HFFc6 (cell line): ENCODE measurements around the gene RTL9. TPM values are rescaled to one million over a fixed set of nuclear protein-coding genes. Genes with fewer than 3 reads are reported as not detected.
A peak's percentile ranks its signal among the peaks of the same experiment; 100 is the strongest.
"Not testable (repeated sequence)": the region's sequence is repeated elsewhere in the genome, so short reads cannot be mapped to it uniquely, and the experiment has no call there.

Experiments used
- DNase-seq: peaks from one replicate; pipeline ENCODE4 v3.0.0-alpha.2; 2018
- H3K27ac Mint-ChIP-seq: 2 replicates; pipeline ENCODE4 v1.8.0; 2020; ENCODE audit warnings: mild to moderate bottlenecking, mixed read lengths
- H3K27me3 Mint-ChIP-seq: 2 replicates; pipeline ENCODE4 v1.8.0; 2021; ENCODE audit warnings: mild to moderate bottlenecking, moderate library complexity, mixed read lengths; ENCODE audit not compliant: insufficient read depth
- H3K36me3 Mint-ChIP-seq: 2 replicates; pipeline ENCODE4 v1.8.0; 2021; ENCODE audit warnings: low read depth, mixed read lengths
- H3K4me1 Mint-ChIP-seq: 2 replicates; pipeline ENCODE4 v1.8.0; 2020; ENCODE audit warnings: low read depth, mixed read lengths
- H3K4me3 Mint-ChIP-seq: 2 replicates; pipeline ENCODE4 v1.8.0; 2020; ENCODE audit warnings: mild to moderate bottlenecking, moderate library complexity, mixed read lengths
- H3K9me3 Mint-ChIP-seq: 2 replicates; pipeline ENCODE4 v1.8.0; 2020; ENCODE audit warnings: mild to moderate bottlenecking, mixed read lengths
- total RNA-seq, 6 experiments: library from RNA; stranded (reverse); fragmentation: NEBNext Ultra II Directional; extraction: Animal tissue kit (Norgen Biotek cat#: 25700); gene quantifications; 2 replicates in 1 of 6; 3 replicates in 5 of 6; pipeline ENCODE4 v1.2.3, GENCODE V29; 2021
- TF ChIP-seq, protein P1 (sequence below): fragments of 200-600 bp; sonication (generic); IDR thresholded peaks from 2 replicates; pipeline ENCODE4 v1.5.0; 2021; ENCODE audit warnings: antibody characterized with exemption, mild to moderate bottlenecking

RTL9 gene
- total RNA-seq, 6 experiments from 2014 or later = 0.24 to 0.48 (median 0.32) TPM

DNA sequence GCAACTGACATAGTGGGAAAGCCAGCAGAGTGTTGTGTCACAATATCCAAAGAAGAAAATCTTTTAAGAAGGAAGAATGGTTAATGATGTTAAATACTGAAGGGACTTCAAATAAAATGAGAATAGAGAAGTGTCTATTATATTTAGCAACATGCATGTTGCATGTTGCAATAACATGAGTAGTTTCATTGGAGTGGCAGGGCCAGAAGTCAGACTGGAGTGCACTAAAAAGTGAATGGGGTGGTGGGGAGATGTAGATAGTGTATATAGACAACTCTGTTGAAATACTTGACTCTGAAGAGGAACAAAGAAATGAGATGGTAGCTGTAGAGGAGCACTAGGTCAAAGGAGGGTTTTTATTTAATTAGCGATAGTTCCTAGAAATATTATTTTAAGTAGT lies 31.3 kb upstream of the RTL9 start:
- H3K9me3 Mint-ChIP-seq = 0 out of 2 replicates have a peak, but pooled peaks cover 5% of the 10 kb centered on the region
- H3K4me1 Mint-ChIP-seq = peaks cover 13% of the 10 kb centered on the region
- no peak for DNase-seq
- TF ChIP-seq, protein P1, sequence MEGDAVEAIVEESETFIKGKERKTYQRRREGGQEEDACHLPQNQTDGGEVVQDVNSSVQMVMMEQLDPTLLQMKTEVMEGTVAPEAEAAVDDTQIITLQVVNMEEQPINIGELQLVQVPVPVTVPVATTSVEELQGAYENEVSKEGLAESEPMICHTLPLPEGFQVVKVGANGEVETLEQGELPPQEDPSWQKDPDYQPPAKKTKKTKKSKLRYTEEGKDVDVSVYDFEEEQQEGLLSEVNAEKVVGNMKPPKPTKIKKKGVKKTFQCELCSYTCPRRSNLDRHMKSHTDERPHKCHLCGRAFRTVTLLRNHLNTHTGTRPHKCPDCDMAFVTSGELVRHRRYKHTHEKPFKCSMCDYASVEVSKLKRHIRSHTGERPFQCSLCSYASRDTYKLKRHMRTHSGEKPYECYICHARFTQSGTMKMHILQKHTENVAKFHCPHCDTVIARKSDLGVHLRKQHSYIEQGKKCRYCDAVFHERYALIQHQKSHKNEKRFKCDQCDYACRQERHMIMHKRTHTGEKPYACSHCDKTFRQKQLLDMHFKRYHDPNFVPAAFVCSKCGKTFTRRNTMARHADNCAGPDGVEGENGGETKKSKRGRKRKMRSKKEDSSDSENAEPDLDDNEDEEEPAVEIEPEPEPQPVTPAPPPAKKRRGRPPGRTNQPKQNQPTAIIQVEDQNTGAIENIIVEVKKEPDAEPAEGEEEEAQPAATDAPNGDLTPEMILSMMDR = no peak
- H3K27me3 Mint-ChIP-seq = no peaks in the 10 kb centered on the region
- H3K4me3 Mint-ChIP-seq = no peak overlapping the region
- H3K36me3 Mint-ChIP-seq = no peaks in the 10 kb centered on the region
- no peak overlapping the region for H3K27ac Mint-ChIP-seq

DNA sequence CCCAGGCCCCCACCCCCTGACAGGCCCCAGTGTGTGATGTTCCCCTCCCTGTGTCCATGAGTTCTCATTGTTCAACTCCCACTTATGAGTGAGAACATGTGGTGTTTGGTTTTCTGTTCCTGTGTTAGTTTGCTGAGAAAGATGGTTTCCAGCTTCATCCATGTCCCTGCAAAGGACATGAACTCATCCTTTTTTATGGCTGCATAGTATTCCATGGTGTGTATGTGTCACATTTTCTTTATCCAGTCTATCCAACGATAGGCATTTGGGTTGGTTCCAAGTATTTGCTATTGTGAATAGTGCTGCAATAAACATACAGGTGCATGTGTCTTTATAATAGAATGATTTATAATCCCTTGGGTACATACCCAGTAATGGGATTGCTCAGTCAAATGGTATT lies 30.0 kb upstream of the RTL9 start:
- H3K27ac Mint-ChIP-seq, H3K4me1 Mint-ChIP-seq, H3K27me3 Mint-ChIP-seq, H3K9me3 Mint-ChIP-seq, DNase-seq, H3K4me3 Mint-ChIP-seq, H3K36me3 Mint-ChIP-seq: not testable (repeated sequence)

DNA sequence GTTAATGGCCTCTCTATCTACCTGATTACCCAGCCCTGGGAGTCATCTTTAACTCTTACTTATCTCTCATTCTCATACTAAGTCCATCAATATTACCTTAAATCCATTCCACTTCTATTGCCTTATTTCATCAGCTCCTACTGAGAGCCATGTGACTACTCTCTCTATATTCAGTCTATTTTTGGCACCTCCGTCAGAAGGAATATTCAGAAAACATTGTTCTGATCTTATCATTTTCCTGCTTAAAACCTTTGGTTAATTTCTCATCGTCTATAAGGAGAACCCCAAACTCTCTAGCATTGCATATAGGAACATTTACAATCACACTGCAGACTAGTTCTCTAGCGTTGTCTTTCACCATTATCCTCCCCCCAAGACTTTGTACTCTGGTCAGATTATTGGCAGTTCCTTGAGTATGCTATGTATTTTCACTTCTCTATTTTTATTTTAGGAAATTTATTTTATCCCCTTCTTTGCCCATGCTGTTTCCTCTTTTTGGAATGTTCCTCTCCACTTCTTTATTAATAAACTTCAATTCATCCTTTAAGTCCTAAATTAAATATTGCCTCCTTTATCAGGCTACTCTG lies 27.1 kb upstream of the RTL9 start:
- TF ChIP-seq, protein P1 = no peak
- H3K27me3 Mint-ChIP-seq = no peaks in the 10 kb centered on the region
- H3K36me3 Mint-ChIP-seq = no peaks in the 10 kb centered on the region
- no peak overlapping the region for H3K4me3 Mint-ChIP-seq
- no peaks in the 10 kb centered on the region for H3K9me3 Mint-ChIP-seq
- peaks cover under 1% of the 10 kb centered on the region; the same call in 1 of the 2 replicates for H3K4me1 Mint-ChIP-seq
- DNase-seq = no peak
- no peak overlapping the region for H3K27ac Mint-ChIP-seq

DNA sequence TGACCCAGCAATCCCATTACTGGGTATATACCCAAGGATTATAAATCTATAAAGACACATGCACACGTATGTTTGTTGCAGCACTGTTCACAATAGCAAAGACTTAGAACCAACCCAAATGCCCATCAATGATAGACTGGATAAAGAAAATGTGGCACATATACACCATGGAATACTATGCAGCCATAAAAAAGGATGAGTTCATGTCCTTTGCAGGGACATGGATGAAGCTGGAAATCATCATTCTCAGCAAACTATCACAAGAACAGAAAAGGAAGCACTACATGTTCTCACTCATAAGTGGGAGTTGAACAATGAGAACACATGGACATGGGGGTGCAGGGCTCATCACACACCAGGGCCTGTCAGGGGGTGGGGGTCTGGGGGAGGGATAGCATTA lies 25.2 kb upstream of the RTL9 start:
- H3K36me3 Mint-ChIP-seq, H3K4me3 Mint-ChIP-seq, DNase-seq, H3K9me3 Mint-ChIP-seq, H3K27me3 Mint-ChIP-seq, H3K27ac Mint-ChIP-seq: not testable (repeated sequence)
- peaks cover 12% of the 10 kb centered on the region for H3K4me1 Mint-ChIP-seq

DNA sequence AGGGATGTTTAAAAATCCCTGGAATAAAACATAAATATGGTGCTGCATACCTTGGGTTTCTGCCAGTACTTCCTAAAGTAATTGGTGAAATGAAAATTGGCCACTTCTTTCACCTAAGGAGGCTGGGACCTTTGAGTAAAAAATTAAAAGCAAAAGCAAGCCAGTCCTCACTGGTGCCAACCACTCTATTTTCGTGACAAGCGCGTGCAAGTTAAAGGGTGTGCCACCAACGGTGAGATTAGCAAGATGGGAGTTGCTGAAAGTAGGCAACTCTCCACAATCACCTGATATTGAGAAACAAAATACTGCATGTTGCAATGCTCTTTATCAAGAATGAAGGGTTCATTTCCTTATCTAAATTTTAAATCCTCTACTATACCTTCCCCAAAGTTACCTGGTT lies 19.7 kb upstream of the RTL9 start:
- DNase-seq = no peak
- no peaks in the 10 kb centered on the region for H3K27me3 Mint-ChIP-seq
- no peak overlapping the region for H3K4me3 Mint-ChIP-seq
- TF ChIP-seq, protein P1 = no peak
- H3K27ac Mint-ChIP-seq = no peak overlapping the region
- H3K36me3 Mint-ChIP-seq = no peaks in the 10 kb centered on the region
- H3K4me1 Mint-ChIP-seq = peaks cover 31% of the 10 kb centered on the region
- H3K9me3 Mint-ChIP-seq = no peaks in the 10 kb centered on the region

DNA sequence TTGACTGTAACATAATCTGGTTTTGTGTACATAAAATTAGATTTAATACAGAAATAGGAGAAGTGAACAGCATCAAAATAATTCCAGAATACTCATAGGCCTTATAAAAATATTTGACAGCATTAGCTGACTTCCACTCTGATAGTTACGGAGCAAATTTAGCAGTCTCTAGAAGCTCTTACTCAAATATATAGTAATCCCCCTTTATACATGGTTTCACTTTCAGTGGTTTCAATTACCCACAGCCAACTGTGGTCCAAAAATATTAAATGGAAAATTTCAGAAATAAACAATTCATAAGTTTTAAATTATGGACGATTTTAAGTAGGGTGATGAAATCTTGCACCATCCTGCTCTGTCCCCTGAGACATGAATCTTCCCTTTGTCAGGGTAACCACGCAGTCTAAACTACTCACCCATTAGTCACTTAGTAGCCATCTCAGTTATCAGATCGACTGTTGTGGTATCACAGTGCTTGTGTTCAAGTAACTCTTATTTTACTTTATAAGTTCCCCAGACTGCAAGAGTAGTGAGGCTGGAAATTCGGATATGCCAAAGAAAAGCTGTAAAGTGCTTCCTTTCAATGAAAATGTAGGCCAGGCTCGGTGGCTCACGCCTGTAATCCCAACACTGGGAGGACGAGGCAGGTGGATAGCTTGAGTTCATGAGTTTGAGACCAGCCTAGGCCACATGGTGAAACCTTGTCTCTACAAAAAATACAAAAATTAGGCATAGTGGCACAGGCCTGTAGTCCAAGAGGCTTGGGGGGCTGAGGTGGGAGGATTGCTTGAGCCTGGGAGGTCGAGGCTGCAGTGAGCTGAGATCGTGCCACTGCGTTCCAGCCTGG lies 17.2 kb upstream of the RTL9 start:
- TF ChIP-seq, protein P1 = no peak
- H3K27ac Mint-ChIP-seq = peak overlapping the region; percentile 96
- no peaks in the 10 kb centered on the region for H3K36me3 Mint-ChIP-seq
- H3K9me3 Mint-ChIP-seq = no peaks in the 10 kb centered on the region
- no peaks in the 10 kb centered on the region for H3K27me3 Mint-ChIP-seq
- peak; percentile 80 for DNase-seq
- H3K4me1 Mint-ChIP-seq = peaks cover 31% of the 10 kb centered on the region
- H3K4me3 Mint-ChIP-seq = peak overlapping the region; percentile 83
